Vagina (tissue), 2 donors: ENCODE measurements around the gene HOXB5.

Experiments
- CTCF ChIP-seq, 3 experiments: fragments of 450-650 bp in 2 of 3; fragments of 200-600 bp in 1 of 3; sonication (generic) in 1 of 3; IDR thresholded peaks; one replicate each; pipeline ENCODE4 v1.5.1; 2017 to 2019; ENCODE audit warnings: antibody characterized with exemption in 3 of 3, mild to moderate bottlenecking in 2 of 3, moderate library complexity in 2 of 3
- POLR2AphosphoS5 ChIP-seq, 2 donors: sonication (generic); formaldehyde crosslinking; IDR thresholded peaks; one replicate each; pipeline ENCODE4 v1.9.0; 2017; ENCODE audit warnings: antibody characterized with exemption in 2 of 2, mild to moderate bottlenecking in 2 of 2, low read depth in 1 of 2; ENCODE audit not compliant: insufficient read depth in 1 of 2

- TF ChIP-seq CTCF (IDR thresholded peaks at IDR 0.05), result no peak
- no peak for TF ChIP-seq POLR2AphosphoS5 (IDR thresholded peaks at IDR 0.05; ENCODE audit: insufficient read depth in 1 of 2, low read depth in 1 of 2)
These were observed 42.9 kb downstream of the HOXB5 start for GRCh38 chr17:48550502-48551213.
